ENCODE data around the gene PPHLN1.
"Not testable (repeated sequence)": the region's sequence is repeated elsewhere in the genome, so short reads cannot be mapped to it uniquely, and the experiment has no call there.

PPHLN1 gene

DNA sequence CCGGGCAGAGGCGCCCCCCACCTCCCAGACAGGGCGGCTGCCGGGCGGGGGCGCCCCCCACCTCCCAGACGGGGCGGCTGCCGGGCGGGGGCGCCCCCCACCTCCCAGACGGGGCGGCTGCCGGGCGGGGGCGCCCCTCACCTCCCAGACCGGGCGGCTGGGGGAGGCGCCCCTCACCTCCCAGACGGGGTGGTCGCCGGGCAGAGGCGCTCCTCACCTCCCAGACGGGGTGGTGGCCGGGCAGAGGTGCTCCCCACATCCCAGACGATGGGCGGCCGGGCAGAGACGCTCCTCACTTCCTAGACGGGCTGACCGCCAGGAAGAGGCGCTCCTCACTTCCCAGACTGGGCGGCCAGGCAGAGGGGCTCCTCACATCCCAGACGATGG, 24.0 kb downstream of the PPHLN1 start:
- not testable (repeated sequence) for H3K27me3 ChIP-seq (ENCODE audit: control insufficient read depth, insufficient read depth, low read length); H3K36me3 ChIP-seq (ENCODE audit: insufficient read depth, low read length); H3K4me2 ChIP-seq (ENCODE audit: low read length); H3K9me3 ChIP-seq (replicated peaks; ENCODE audit: low read length); H3K9ac ChIP-seq (ENCODE audit: low read depth, low read length); H3K4me1 ChIP-seq (ENCODE audit: control insufficient read depth, insufficient read depth, low read length); H3K4me3 ChIP-seq (ENCODE audit: low read length)

DNA sequence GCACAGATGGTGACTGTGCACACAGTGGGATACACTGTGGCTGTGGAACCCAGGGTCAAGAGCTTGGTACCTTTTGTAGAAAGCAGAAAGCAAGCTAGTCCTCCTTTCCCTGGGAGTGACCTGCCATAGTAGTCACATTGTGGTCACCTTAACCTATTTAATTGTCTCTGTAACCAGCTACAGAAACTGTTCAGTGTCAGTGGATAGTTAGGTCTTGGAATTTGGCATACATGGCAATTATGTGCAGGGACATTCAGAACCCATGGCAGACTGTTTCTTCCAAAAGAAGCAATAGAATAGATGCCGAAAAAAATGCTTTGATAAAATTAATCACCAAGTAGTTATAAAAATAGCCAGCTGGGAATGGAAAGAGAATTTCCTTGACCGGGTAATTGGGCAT, 30.4 kb downstream of the PPHLN1 start:
- Histone ChIP-seq H3K36me3 (ENCODE audit: insufficient read depth, low read length) (peaks cover 20% of the 10 kb centered on the region), H3K9me3 (replicated peaks; ENCODE audit: low read length) (no peaks in the 10 kb centered on the region), H3K27me3 (ENCODE audit: control insufficient read depth, insufficient read depth, low read length) (no peaks in the 10 kb centered on the region)

DNA sequence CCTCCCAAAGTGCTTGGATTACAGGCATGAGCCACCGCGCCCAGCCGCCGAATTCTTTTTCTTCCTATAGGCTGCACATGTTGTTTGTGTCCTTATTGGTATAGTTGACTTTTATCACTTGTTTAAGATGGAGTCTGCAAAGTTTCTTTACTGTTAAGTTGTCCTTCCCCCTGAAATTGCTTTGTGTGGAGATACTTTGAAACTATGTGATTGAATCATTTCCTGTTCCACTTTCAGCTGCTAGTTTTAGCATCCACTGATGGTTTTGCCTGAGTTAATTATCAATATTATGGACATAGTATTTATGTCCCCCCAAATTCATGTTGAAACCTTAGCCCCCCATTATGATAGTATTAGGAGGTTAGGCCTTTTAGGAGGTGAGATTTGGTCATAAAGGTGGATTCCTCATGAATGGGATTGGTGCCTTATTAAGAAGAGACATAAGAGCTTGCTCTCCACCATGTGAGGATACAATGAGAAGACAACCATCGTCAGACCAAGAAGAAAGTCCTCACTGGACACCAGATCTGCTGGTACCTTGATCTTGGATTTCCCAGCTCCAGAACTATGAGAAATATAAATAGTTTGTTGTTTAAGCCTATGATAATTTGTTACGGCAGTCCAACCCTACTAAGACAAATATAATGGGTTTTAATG, 34.9 kb downstream of the PPHLN1 start:
- no peak overlapping the region for H3K4me2 ChIP-seq (ENCODE audit: low read length)
- no peak overlapping the region for H3K9ac ChIP-seq (ENCODE audit: low read depth, low read length)
- H3K4me1 ChIP-seq (ENCODE audit: control insufficient read depth, insufficient read depth, low read length) = peaks cover 5% of the 10 kb centered on the region
- no peaks in the 10 kb centered on the region for H3K9me3 ChIP-seq (replicated peaks; ENCODE audit: low read length)
- H3K36me3 ChIP-seq (ENCODE audit: insufficient read depth, low read length) = peaks cover 11% of the 10 kb centered on the region
- H3K27me3 ChIP-seq (ENCODE audit: control insufficient read depth, insufficient read depth, low read length) = no peaks in the 10 kb centered on the region
- no peak overlapping the region for H3K4me3 ChIP-seq (ENCODE audit: low read length)

More for the DNA sequence above, 30.4 kb downstream of the PPHLN1 start:
- H3K9ac ChIP-seq (ENCODE audit: low read depth, low read length) = no peak overlapping the region
- peaks cover 5% of the 10 kb centered on the region for H3K4me1 ChIP-seq (ENCODE audit: control insufficient read depth, insufficient read depth, low read length)
- H3K4me3 ChIP-seq (ENCODE audit: low read length) = no peak overlapping the region
- no peak overlapping the region for H3K4me2 ChIP-seq (ENCODE audit: low read length)

DNA sequence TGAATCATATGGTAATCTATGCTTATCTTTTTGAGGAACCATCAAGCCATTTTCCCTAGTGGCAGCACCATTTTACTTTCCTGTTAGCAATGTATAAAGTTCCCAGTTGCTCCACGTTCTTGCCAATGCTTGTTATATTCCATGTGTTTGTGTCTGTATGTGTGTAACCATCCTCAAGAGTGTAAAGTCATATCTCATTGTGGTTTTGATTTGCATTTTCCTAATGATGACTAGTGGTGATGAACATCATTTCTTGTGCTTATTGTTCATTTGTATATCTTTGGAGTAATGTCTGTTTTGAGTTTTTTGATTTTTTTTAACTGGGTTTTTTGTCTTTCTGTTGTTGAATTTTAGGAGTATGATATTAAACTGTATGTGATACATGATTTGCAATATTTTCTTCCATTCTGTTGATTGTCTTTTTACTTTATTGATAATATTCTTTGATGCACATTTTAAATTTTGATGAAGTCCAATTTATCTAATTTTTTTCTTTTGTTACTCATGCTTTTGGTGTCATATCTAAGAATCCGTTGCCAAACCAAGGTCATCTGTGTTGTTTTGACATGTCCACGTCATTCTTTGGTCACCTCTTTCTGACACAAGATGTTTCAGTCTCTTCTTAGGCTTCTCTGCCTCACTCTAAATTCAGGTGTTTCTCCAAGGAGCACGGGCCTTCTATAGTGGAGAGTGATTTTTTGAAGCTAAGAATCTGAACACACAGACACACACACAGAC, 36.1 kb downstream of the PPHLN1 start:
- Histone ChIP-seq H3K9ac (ENCODE audit: low read depth, low read length) (no peak overlapping the region), H3K27me3 (ENCODE audit: control insufficient read depth, insufficient read depth, low read length) (no peaks in the 10 kb centered on the region), H3K36me3 (ENCODE audit: insufficient read depth, low read length) (no peaks in the 10 kb centered on the region), H3K4me2 (ENCODE audit: low read length) (no peak overlapping the region), H3K9me3 (replicated peaks; ENCODE audit: low read length) (no peaks in the 10 kb centered on the region), H3K4me1 (ENCODE audit: control insufficient read depth, insufficient read depth, low read length) (peaks cover 5% of the 10 kb centered on the region), H3K4me3 (ENCODE audit: low read length) (no peak overlapping the region)

DNA sequence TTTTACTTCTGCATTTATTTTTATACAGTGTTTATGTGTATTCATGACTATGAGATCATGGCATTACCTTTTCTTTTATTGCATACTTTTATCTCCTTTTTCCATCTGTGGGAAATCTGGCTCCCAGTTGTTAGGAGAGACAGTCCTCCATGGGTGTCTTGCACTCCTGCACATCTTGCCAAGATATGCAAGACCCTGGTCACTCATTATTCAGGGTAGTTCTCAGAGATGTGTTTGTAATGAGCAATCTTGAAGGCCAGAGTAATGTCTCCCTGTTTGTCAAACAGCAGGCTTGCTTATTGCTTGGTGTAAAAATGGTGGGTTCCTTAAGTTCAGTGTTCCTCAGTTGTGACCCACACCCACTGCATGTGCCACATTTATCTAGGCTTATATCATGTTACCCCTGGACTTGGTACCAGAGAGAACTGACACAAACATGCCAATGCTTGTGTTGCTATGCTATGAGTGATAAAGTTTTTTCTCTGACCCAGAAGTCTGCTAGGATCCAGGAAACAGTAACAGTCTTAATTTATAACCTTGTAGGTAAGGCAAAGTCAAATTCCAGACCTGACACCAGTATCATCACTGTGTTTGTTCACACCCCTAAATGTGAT, 36.8 kb downstream of the PPHLN1 start:
- Histone ChIP-seq H3K9ac (ENCODE audit: low read depth, low read length) (no peak overlapping the region), H3K36me3 (ENCODE audit: insufficient read depth, low read length) (no peaks in the 10 kb centered on the region), H3K27me3 (ENCODE audit: control insufficient read depth, insufficient read depth, low read length) (no peaks in the 10 kb centered on the region), H3K4me3 (ENCODE audit: low read length) (no peak overlapping the region), H3K4me2 (ENCODE audit: low read length) (no peak overlapping the region), H3K9me3 (replicated peaks; ENCODE audit: low read length) (no peaks in the 10 kb centered on the region), H3K4me1 (ENCODE audit: control insufficient read depth, insufficient read depth, low read length) (peaks cover 5% of the 10 kb centered on the region)

DNA sequence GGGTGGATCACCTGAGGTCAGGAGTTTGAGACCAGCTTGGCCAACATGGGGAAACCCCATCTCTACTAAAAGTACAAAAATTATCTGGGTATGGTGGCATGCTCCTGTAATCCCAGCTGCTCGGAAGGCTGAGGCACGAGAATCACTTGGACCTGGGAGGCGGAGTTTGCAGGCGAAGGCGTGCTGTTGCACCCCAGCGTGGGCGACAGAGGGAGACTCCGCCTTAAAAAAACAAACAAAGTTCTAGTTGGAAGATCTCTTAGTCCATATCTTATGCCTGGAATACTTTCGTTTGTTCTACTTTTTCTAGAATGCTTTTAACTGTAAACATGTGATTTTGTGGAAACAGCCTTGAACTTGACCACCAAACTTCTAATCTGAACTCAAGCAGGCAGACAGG, 38.7 kb downstream of the PPHLN1 start:
- H3K4me1 ChIP-seq (ENCODE audit: control insufficient read depth, insufficient read depth, low read length) = peaks cover 5% of the 10 kb centered on the region
- H3K36me3 ChIP-seq (ENCODE audit: insufficient read depth, low read length) = no peaks in the 10 kb centered on the region

DNA sequence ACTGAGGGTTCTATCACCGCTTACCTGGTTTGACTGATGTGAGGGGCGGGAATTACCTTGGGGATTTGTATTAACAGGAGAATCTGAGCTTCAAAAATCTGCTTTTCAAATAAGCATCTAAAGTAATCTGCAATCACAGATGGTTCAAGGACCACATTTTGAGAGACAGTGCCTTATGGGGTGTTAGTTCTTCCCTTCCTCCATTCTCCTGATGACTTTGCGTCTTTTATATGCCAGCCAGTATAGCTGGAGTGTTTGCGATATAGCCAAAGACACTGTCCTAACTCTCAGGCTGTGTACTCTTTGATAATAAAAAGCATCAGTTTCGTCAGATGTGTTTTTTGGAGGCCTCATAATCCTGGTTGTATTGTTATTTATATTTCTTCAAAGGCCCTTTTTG, 39.5 kb downstream of the PPHLN1 start:
- H3K36me3 ChIP-seq (ENCODE audit: insufficient read depth, low read length) = no peaks in the 10 kb centered on the region
- no peak overlapping the region for H3K4me3 ChIP-seq (ENCODE audit: low read length)
- peaks cover 5% of the 10 kb centered on the region for H3K4me1 ChIP-seq (ENCODE audit: control insufficient read depth, insufficient read depth, low read length)
- no peak overlapping the region for H3K4me2 ChIP-seq (ENCODE audit: low read length)
- H3K27me3 ChIP-seq (ENCODE audit: control insufficient read depth, insufficient read depth, low read length) = no peaks in the 10 kb centered on the region
- no peaks in the 10 kb centered on the region for H3K9me3 ChIP-seq (replicated peaks; ENCODE audit: low read length)
- H3K9ac ChIP-seq (ENCODE audit: low read depth, low read length) = no peak overlapping the region

More for the DNA sequence above, 38.7 kb downstream of the PPHLN1 start:
- no peak overlapping the region for H3K4me3 ChIP-seq (ENCODE audit: low read length)
- no peak overlapping the region for H3K4me2 ChIP-seq (ENCODE audit: low read length)
- H3K9ac ChIP-seq (ENCODE audit: low read depth, low read length) = no peak overlapping the region
- no peaks in the 10 kb centered on the region for H3K27me3 ChIP-seq (ENCODE audit: control insufficient read depth, insufficient read depth, low read length)
- H3K9me3 ChIP-seq (replicated peaks; ENCODE audit: low read length) = no peaks in the 10 kb centered on the region

DNA sequence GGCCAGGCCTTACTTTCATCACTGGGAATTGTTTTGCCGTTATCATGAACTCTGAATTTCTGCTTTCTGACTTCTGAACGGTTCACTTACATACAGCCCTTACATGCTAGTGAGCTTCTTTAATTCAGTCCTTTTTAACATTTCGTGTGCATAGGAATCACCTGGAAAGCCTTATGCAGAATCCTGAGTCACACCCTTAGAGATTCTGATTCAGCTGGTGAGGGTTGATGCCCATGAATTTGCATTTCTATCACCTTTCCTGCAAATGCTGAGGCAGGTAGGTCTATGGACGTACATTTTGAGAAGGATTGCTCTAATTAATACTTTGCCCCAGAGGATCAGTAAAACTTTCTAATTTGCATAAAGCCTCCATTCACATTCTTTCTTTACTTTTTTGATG, 44.0 kb downstream of the PPHLN1 start:
- no peaks in the 10 kb centered on the region for H3K4me1 ChIP-seq (ENCODE audit: control insufficient read depth, insufficient read depth, low read length)
- H3K27me3 ChIP-seq (ENCODE audit: control insufficient read depth, insufficient read depth, low read length) = no peaks in the 10 kb centered on the region
- H3K9me3 ChIP-seq (replicated peaks; ENCODE audit: low read length) = no peaks in the 10 kb centered on the region
- H3K9ac ChIP-seq (ENCODE audit: low read depth, low read length) = no peak overlapping the region
- H3K4me3 ChIP-seq (ENCODE audit: low read length) = no peak overlapping the region
- no peak overlapping the region for H3K4me2 ChIP-seq (ENCODE audit: low read length)
- H3K36me3 ChIP-seq (ENCODE audit: insufficient read depth, low read length) = peaks cover 7% of the 10 kb centered on the region

DNA sequence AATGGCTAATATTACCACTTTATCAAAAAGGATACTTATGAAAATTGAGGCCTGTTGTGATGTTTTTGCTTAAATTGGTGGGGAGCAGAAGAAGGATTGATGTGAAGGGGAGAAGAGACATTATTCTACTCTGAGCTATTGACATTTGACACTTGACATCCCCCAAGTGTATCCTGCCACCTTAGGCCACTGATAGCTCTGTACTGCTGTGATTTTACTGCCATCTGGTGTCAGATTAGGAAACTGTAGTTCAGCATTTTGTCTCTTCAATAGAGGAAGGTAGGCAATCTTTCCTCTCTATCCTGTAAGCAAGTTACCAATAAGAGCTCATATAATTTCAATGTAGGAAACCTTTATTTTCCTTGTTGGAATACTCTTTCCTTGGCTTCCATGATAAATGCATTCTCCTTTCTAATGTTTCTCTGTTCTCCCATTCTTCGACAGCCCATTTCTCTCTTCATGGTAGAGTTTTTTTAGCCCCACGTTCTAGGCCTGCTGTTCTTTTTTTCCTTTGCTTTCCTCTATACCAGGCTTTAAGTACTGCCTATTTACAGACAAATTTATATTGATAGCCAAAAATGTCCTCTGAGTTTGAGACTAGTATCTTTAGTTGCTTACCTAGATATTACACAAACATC, 46.3 kb downstream of the PPHLN1 start:
- H3K4me3 ChIP-seq (ENCODE audit: low read length) = no peak overlapping the region
- H3K9me3 ChIP-seq (replicated peaks; ENCODE audit: low read length) = no peaks in the 10 kb centered on the region
- no peaks in the 10 kb centered on the region for H3K4me1 ChIP-seq (ENCODE audit: control insufficient read depth, insufficient read depth, low read length)
- H3K27me3 ChIP-seq (ENCODE audit: control insufficient read depth, insufficient read depth, low read length) = no peaks in the 10 kb centered on the region
- H3K4me2 ChIP-seq (ENCODE audit: low read length) = no peak overlapping the region
- peaks cover 16% of the 10 kb centered on the region for H3K36me3 ChIP-seq (ENCODE audit: insufficient read depth, low read length)
- no peak overlapping the region for H3K9ac ChIP-seq (ENCODE audit: low read depth, low read length)

DNA sequence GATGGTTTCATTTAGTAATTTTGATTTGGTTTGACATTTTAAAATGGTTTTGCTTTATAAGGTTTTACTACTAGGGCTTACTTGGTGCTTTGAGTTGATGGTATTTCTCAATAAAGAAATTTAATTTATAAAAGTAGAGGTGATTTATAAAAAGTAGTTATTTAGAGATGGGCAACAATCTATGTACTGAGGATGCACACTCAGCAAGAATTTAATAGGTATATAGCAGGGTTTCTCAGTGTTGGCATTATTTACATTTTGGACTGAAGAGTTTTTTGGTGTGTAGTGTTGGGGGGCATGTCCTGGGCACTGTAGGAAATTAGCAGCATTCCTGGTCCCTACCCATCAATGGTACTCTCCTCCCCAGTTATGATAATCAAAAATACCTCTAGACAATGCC, 47.7 kb downstream of the PPHLN1 start:
- H3K4me2 ChIP-seq (ENCODE audit: low read length) = no peak overlapping the region
- peaks cover 16% of the 10 kb centered on the region for H3K36me3 ChIP-seq (ENCODE audit: insufficient read depth, low read length)
- H3K9ac ChIP-seq (ENCODE audit: low read depth, low read length) = no peak overlapping the region
- H3K4me1 ChIP-seq (ENCODE audit: control insufficient read depth, insufficient read depth, low read length) = no peaks in the 10 kb centered on the region
- H3K27me3 ChIP-seq (ENCODE audit: control insufficient read depth, insufficient read depth, low read length) = no peaks in the 10 kb centered on the region
- H3K9me3 ChIP-seq (replicated peaks; ENCODE audit: low read length) = no peaks in the 10 kb centered on the region
- no peak overlapping the region for H3K4me3 ChIP-seq (ENCODE audit: low read length)

DNA sequence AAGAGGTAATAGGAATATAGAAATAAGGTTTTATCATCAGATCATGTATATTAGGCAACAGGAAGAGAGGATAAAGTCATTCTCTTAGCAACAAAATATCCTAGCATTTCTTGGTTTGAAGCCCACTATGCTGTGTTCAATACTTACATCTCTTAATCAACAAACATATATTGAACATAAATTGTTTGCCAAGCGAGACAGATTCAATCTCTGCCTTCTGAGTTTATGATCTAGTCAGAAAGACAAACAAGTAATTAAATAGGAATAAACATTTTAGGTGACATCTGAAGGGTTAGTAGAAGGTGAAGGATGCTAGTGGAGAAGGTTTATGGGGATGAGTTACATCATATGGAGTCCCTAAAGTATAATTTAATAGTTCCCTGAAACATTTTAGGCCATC, 54.8 kb downstream of the PPHLN1 start:
- Histone ChIP-seq H3K27me3 (ENCODE audit: control insufficient read depth, insufficient read depth, low read length) (no peaks in the 10 kb centered on the region), H3K9ac (ENCODE audit: low read depth, low read length) (no peak overlapping the region), H3K4me3 (ENCODE audit: low read length) (no peak overlapping the region)

More for the DNA sequence above, 54.8 kb downstream of the PPHLN1 start:
- Histone ChIP-seq H3K9me3 (replicated peaks; ENCODE audit: low read length) (no peaks in the 10 kb centered on the region), H3K4me1 (ENCODE audit: control insufficient read depth, insufficient read depth, low read length) (no peaks in the 10 kb centered on the region), H3K4me2 (ENCODE audit: low read length) (no peak overlapping the region), H3K36me3 (ENCODE audit: insufficient read depth, low read length) (peaks cover 7% of the 10 kb centered on the region)
